Activated naive CD4-positive, alpha-beta T cell treated with anti-CD3 and anti-CD28 coated beads, Interleukin-2, amount 10 ng/mL, durations not matched to agents 7 days and 5 days (primary cell): Measurements from ENCODE around the gene ANO1.
A peak's percentile ranks its signal among the peaks of the same experiment; 100 is the strongest.
"Not testable (repeated sequence)": the region's sequence is repeated elsewhere in the genome, so short reads cannot be mapped to it uniquely, and the experiment has no call there.

Source experiments
- CTCF ChIA-PET: fragments of 350-600 bp; sonication (Branson Sonifier 250); formaldehyde crosslinking; loops from one replicate; lab custom pipeline; 2021; ENCODE audit warnings: antibody characterized with exemption; lab: Charles Lee
- DNase-seq: peaks from one replicate; pipeline ENCODE4 v3.0.0-alpha.2; 2020
- H3K27ac Mint-ChIP-seq: one replicate; pipeline ENCODE4 v1.8.0; 2021; ENCODE audit warnings: mild to moderate bottlenecking, moderate library complexity, mixed read lengths
- H3K27me3 Mint-ChIP-seq: one replicate; pipeline ENCODE4 v1.8.0; 2021; ENCODE audit warnings: mild to moderate bottlenecking, mixed read lengths
- H3K36me3 Mint-ChIP-seq: one replicate; pipeline ENCODE4 v1.8.0; 2021; ENCODE audit warnings: mixed read lengths
- H3K4me1 Mint-ChIP-seq: one replicate; pipeline ENCODE4 v1.8.0; 2021; ENCODE audit warnings: mixed read lengths
- H3K4me3 Mint-ChIP-seq: one replicate; pipeline ENCODE4 v1.8.0; 2021; ENCODE audit warnings: mild to moderate bottlenecking, moderate library complexity, mixed read lengths
- H3K9me3 Mint-ChIP-seq: one replicate; pipeline ENCODE4 v1.8.0; 2021; ENCODE audit warnings: mixed read lengths

Gene ANO1

GRCh38 chr11:70212227-70212811, 134.2 kb downstream of the ANO1 start:
- no peak overlapping the region for H3K4me3 Mint-ChIP-seq
- CTCF ChIA-PET, result no interaction called here

GRCh38 chr11:70217388-70217787, 139.3 kb downstream of the ANO1 start:
- H3K9me3 Mint-ChIP-seq, result not testable (repeated sequence)

More at GRCh38 chr11:70212227-70212811, 134.2 kb downstream of the ANO1 start:
- no peak for DNase-seq
- H3K36me3 Mint-ChIP-seq, result peaks cover 23% of the 10 kb centered on the region
- no peaks in the 10 kb centered on the region for H3K9me3 Mint-ChIP-seq
- H3K27me3 Mint-ChIP-seq, result no peaks in the 10 kb centered on the region
- H3K4me1 Mint-ChIP-seq, result peaks cover 25% of the 10 kb centered on the region
- H3K27ac Mint-ChIP-seq, result no peak overlapping the region

GRCh38 chr11:70218076-70218475, 140.0 kb downstream of the ANO1 start:
- not testable (repeated sequence) for H3K36me3 Mint-ChIP-seq

More at GRCh38 chr11:70217388-70217787, 139.3 kb downstream of the ANO1 start:
- not testable (repeated sequence) for H3K4me1 Mint-ChIP-seq, H3K27me3 Mint-ChIP-seq, H3K36me3 Mint-ChIP-seq, H3K27ac Mint-ChIP-seq, DNase-seq, H3K4me3 Mint-ChIP-seq
- CTCF ChIA-PET, result interaction anchor here (0.6 kb wide), 1 partner anchor 18 kb away, joined by 3 read pairs; no protein-coding TSS in a partner anchor

GRCh38 chr11:70220136-70220535, 142.0 kb downstream of the ANO1 start:
- CTCF ChIA-PET, result no interaction called here
- no peaks in the 10 kb centered on the region for H3K9me3 Mint-ChIP-seq
- no peaks in the 10 kb centered on the region for H3K36me3 Mint-ChIP-seq
- H3K27me3 Mint-ChIP-seq, result peaks cover 21% of the 10 kb centered on the region
- no peak overlapping the region for H3K27ac Mint-ChIP-seq
- H3K4me3 Mint-ChIP-seq, result no peak overlapping the region
- no peaks in the 10 kb centered on the region for H3K4me1 Mint-ChIP-seq
- no peak for DNase-seq

More at GRCh38 chr11:70218076-70218475, 140.0 kb downstream of the ANO1 start:
- H3K4me3 Mint-ChIP-seq, H3K27ac Mint-ChIP-seq, DNase-seq, H3K9me3 Mint-ChIP-seq, H3K4me1 Mint-ChIP-seq: not testable (repeated sequence)
- CTCF ChIA-PET, result interaction anchor here (0.6 kb wide), 1 partner anchor 18 kb away, joined by 3 read pairs; no protein-coding TSS in a partner anchor
- peaks cover 12% of the 10 kb centered on the region for H3K27me3 Mint-ChIP-seq

GRCh38 chr11:70220920-70221319, 142.8 kb downstream of the ANO1 start:
- Mint-ChIP-seq H3K4me3 (no peak overlapping the region), H3K36me3 (no peaks in the 10 kb centered on the region), H3K4me1 (no peaks in the 10 kb centered on the region), H3K9me3 (no peaks in the 10 kb centered on the region), H3K27me3 (peaks cover 25% of the 10 kb centered on the region), H3K27ac (no peak overlapping the region)
- CTCF ChIA-PET, result no interaction called here
- DNase-seq, result no peak

- H3K36me3 Mint-ChIP-seq, result no peaks in the 10 kb centered on the region
- no peaks in the 10 kb centered on the region for H3K4me1 Mint-ChIP-seq
- no peak overlapping the region for H3K27ac Mint-ChIP-seq
- no peak overlapping the region for H3K4me3 Mint-ChIP-seq
- peaks cover 25% of the 10 kb centered on the region for H3K27me3 Mint-ChIP-seq
- CTCF ChIA-PET, result no interaction called here
- DNase-seq, result no peak
- no peaks in the 10 kb centered on the region for H3K9me3 Mint-ChIP-seq
These were observed 147.6 kb downstream of the ANO1 start for GRCh38 chr11:70225681-70226177.

GRCh38 chr11:70226183-70226582, 148.1 kb downstream of the ANO1 start:
- CTCF ChIA-PET, result no interaction called here
- H3K4me1 Mint-ChIP-seq, result no peaks in the 10 kb centered on the region
- no peak overlapping the region for H3K4me3 Mint-ChIP-seq
- no peaks in the 10 kb centered on the region for H3K36me3 Mint-ChIP-seq
- DNase-seq, result no peak
- H3K27me3 Mint-ChIP-seq, result peaks cover 25% of the 10 kb centered on the region
- no peaks in the 10 kb centered on the region for H3K9me3 Mint-ChIP-seq
- H3K27ac Mint-ChIP-seq, result no peak overlapping the region

GRCh38 chr11:70226967-70227366, 148.8 kb downstream of the ANO1 start:
- no peak overlapping the region for H3K4me3 Mint-ChIP-seq
- H3K4me1 Mint-ChIP-seq, result no peaks in the 10 kb centered on the region
- no peaks in the 10 kb centered on the region for H3K9me3 Mint-ChIP-seq
- peaks cover 25% of the 10 kb centered on the region for H3K27me3 Mint-ChIP-seq
- CTCF ChIA-PET, result no interaction called here
- no peaks in the 10 kb centered on the region for H3K36me3 Mint-ChIP-seq
- DNase-seq, result no peak
- peak overlapping the region; percentile 65 for H3K27ac Mint-ChIP-seq

- Mint-ChIP-seq H3K4me1 (no peaks in the 10 kb centered on the region), H3K27me3 (peaks cover 17% of the 10 kb centered on the region), H3K27ac (no peak overlapping the region), H3K36me3 (no peaks in the 10 kb centered on the region), H3K4me3 (no peak overlapping the region), H3K9me3 (no peaks in the 10 kb centered on the region)
- no peak for DNase-seq
- CTCF ChIA-PET, result interaction anchor here (1.3 kb wide), 1 partner anchor 8 kb away, joined by 3 read pairs; no protein-coding TSS in a partner anchor
These were observed 151.6 kb downstream of the ANO1 start for GRCh38 chr11:70229737-70230136.

GRCh38 chr11:70230151-70230839, 152.2 kb downstream of the ANO1 start:
- Mint-ChIP-seq H3K4me3 (no peak overlapping the region), H3K36me3 (no peaks in the 10 kb centered on the region), H3K4me1 (no peaks in the 10 kb centered on the region), H3K27me3 (peaks cover 17% of the 10 kb centered on the region), H3K27ac (no peak overlapping the region), H3K9me3 (no peaks in the 10 kb centered on the region)
- no peak for DNase-seq
- CTCF ChIA-PET, result interaction anchor here (1.3 kb wide), 1 partner anchor 8 kb away, joined by 3 read pairs; no protein-coding TSS in a partner anchor

- H3K27ac Mint-ChIP-seq, result no peak overlapping the region
- no peaks in the 10 kb centered on the region for H3K4me1 Mint-ChIP-seq
- no peak for DNase-seq
- peaks cover 11% of the 10 kb centered on the region for H3K27me3 Mint-ChIP-seq
- no peaks in the 10 kb centered on the region for H3K9me3 Mint-ChIP-seq
- CTCF ChIA-PET, result interaction anchor here (0.6 to 1.3 kb wide), 2 partner anchors 9 to 250 kb away, joined by 3 read pairs; no protein-coding TSS in a partner anchor
- H3K36me3 Mint-ChIP-seq, result no peaks in the 10 kb centered on the region
- H3K4me3 Mint-ChIP-seq, result no peak overlapping the region
These were observed 153.0 kb downstream of the ANO1 start for GRCh38 chr11:70230840-70231710.

- H3K4me3 Mint-ChIP-seq, result no peak overlapping the region
- CTCF ChIA-PET, result interaction anchor here (0.6 to 1.0 kb wide), 2 partner anchors 187 to 320 kb away, joined by 3 read pairs; no protein-coding TSS in a partner anchor
- peaks cover 5% of the 10 kb centered on the region for H3K27me3 Mint-ChIP-seq
- DNase-seq, result no peak
- H3K9me3 Mint-ChIP-seq, result no peaks in the 10 kb centered on the region
- H3K4me1 Mint-ChIP-seq, result no peaks in the 10 kb centered on the region
- H3K27ac Mint-ChIP-seq, result no peak overlapping the region
- H3K36me3 Mint-ChIP-seq, result no peaks in the 10 kb centered on the region
These were observed 154.9 kb downstream of the ANO1 start for GRCh38 chr11:70233034-70233433.

- no peaks in the 10 kb centered on the region for H3K4me1 Mint-ChIP-seq
- CTCF ChIA-PET, result interaction anchor here (1.0 kb wide), 1 partner anchor 320 kb away, joined by 3 read pairs; no protein-coding TSS in a partner anchor
- no peak overlapping the region for H3K4me3 Mint-ChIP-seq
- H3K27ac Mint-ChIP-seq, result no peak overlapping the region
- no peak for DNase-seq
- no peaks in the 10 kb centered on the region for H3K36me3 Mint-ChIP-seq
- peaks cover 5% of the 10 kb centered on the region for H3K27me3 Mint-ChIP-seq
- no peaks in the 10 kb centered on the region for H3K9me3 Mint-ChIP-seq
These were observed 155.4 kb downstream of the ANO1 start for GRCh38 chr11:70233511-70233934.

- Mint-ChIP-seq H3K4me3 (no peak overlapping the region), H3K9me3 (no peaks in the 10 kb centered on the region), H3K4me1 (no peaks in the 10 kb centered on the region), H3K27me3 (peaks cover 5% of the 10 kb centered on the region), H3K36me3 (no peaks in the 10 kb centered on the region), H3K27ac (no peak overlapping the region)
- CTCF ChIA-PET, result interaction anchor here (1.0 kb wide), 1 partner anchor 321 kb away, joined by 3 read pairs; no protein-coding TSS in a partner anchor
- no peak for DNase-seq
These were observed 155.8 kb downstream of the ANO1 start for GRCh38 chr11:70233962-70234361.
